SK-N-SH treated with all-trans-retinoic acid at 6 μM for 48 hours (cell line): ENCODE data around the gene HOXB7.

Experiments
- ATAC-seq: fragments of 200-7000 bp; cut with Tn5 transposase; 3 replicates; pipeline ENCODE4 v1.9.1; 2020; ENCODE audit warnings: mild to moderate bottlenecking, moderate library complexity
- ARNTL ChIP-seq: fragments of 450-650 bp; formaldehyde crosslinking; IDR thresholded peaks from 2 replicates; pipeline ENCODE4 v1.5.0; 2020; ENCODE audit warnings: low read depth, mild to moderate bottlenecking, moderate library complexity, borderline replicate concordance
- BACH2 ChIP-seq: fragments of 250-450 bp; sonication (Bioruptor Pico); IDR thresholded peaks from 2 replicates; pipeline ENCODE4 v1.9.0; 2021; ENCODE audit warnings: mild to moderate bottlenecking, borderline replicate concordance
- CSDC2 ChIP-seq: fragments of 250-450 bp; sonication (Bioruptor Pico); IDR thresholded peaks from 2 replicates; pipeline ENCODE4 v1.5.0; 2020; ENCODE audit warnings: mild to moderate bottlenecking, moderate library complexity
- ESRRG ChIP-seq: fragments of 250-450 bp; sonication (Bioruptor Pico); IDR thresholded peaks from 2 replicates; pipeline ENCODE4 v1.6.1; 2021; ENCODE audit warnings: mild to moderate bottlenecking
- GLIS3 ChIP-seq: fragments of 250-450 bp; sonication (Bioruptor Pico); IDR thresholded peaks from 2 replicates; pipeline ENCODE4 v1.5.0; 2020; ENCODE audit warnings: mild to moderate bottlenecking, moderate library complexity
- ISL1 ChIP-seq: fragments of 250-450 bp; sonication (Bioruptor Pico); IDR thresholded peaks from 2 replicates; pipeline ENCODE4 v2.1.2; 2022; ENCODE audit warnings: mild to moderate bottlenecking, moderate library complexity
- OSR1 ChIP-seq: fragments of 250-450 bp; sonication (Bioruptor Pico); IDR thresholded peaks from 2 replicates; pipeline ENCODE4 v1.8.0; 2022; ENCODE audit warnings: moderate library complexity, mild to moderate bottlenecking, inconsistent platforms
- PATZ1 ChIP-seq: fragments of 250-450 bp; sonication (Bioruptor Pico); IDR thresholded peaks from 2 replicates; pipeline ENCODE4 v1.8.0; 2020; ENCODE audit warnings: mild to moderate bottlenecking, moderate library complexity, borderline replicate concordance
- PPARA ChIP-seq: fragments of 250-450 bp; sonication (Bioruptor Pico); IDR thresholded peaks from 2 replicates; pipeline ENCODE4 v1.5.0; 2020; ENCODE audit warnings: mild to moderate bottlenecking, borderline replicate concordance
- RARB ChIP-seq: fragments of 250-450 bp; sonication (Bioruptor Pico); IDR thresholded peaks from 2 replicates; pipeline ENCODE4 v1.8.0; 2021; ENCODE audit warnings: mild to moderate bottlenecking, moderate library complexity
- TCF4 ChIP-seq: fragments of 250-450 bp; sonication (Bioruptor Pico); IDR thresholded peaks from 2 replicates; pipeline ENCODE4 v1.8.0; 2021; ENCODE audit warnings: mild to moderate bottlenecking, moderate library complexity, borderline replicate concordance
- TOX ChIP-seq: fragments of 250-450 bp; sonication (Bioruptor Pico); IDR thresholded peaks from 2 replicates; pipeline ENCODE4 v1.8.0; 2021; ENCODE audit warnings: mild to moderate bottlenecking, moderate library complexity, borderline replicate concordance
- ZC3H10 ChIP-seq: fragments of 250-450 bp; sonication (Bioruptor Pico); IDR thresholded peaks from 2 replicates; pipeline ENCODE4 v1.5.1; 2021; ENCODE audit warnings: mild to moderate bottlenecking, moderate library complexity
- ZFP3 ChIP-seq: fragments of 250-450 bp; sonication (Bioruptor Pico); IDR thresholded peaks from 2 replicates; pipeline ENCODE4 v1.5.0; 2020; ENCODE audit warnings: mild to moderate bottlenecking, moderate library complexity
- ZFP30 ChIP-seq: fragments of 450-650 bp; formaldehyde crosslinking; IDR thresholded peaks from 2 replicates; pipeline ENCODE4 v1.5.0; 2022; ENCODE audit warnings: mild to moderate bottlenecking, moderate library complexity
- ZNF565 ChIP-seq: fragments of 450-650 bp; formaldehyde crosslinking; conservative IDR thresholded peaks from 2 replicates; pipeline ENCODE4 v1.5.0; 2020; ENCODE audit warnings: low read depth, mild to moderate bottlenecking, moderate library complexity
- ZNF70 ChIP-seq: fragments of 450-650 bp; formaldehyde crosslinking; IDR thresholded peaks from 2 replicates; pipeline ENCODE4 v1.5.0; 2020; ENCODE audit warnings: mild to moderate bottlenecking, moderate library complexity
- ZNF8 ChIP-seq: fragments of 450-650 bp; formaldehyde crosslinking; IDR thresholded peaks from 2 replicates; pipeline ENCODE4 v1.5.0; 2020; ENCODE audit warnings: mild to moderate bottlenecking, moderate library complexity
- TF ChIP-seq, protein P1 (sequence below): fragments of 250-450 bp; sonication (Bioruptor Pico); IDR thresholded peaks from 2 replicates; pipeline ENCODE4 v1.8.0; 2021; ENCODE audit warnings: low read depth, mild to moderate bottlenecking, moderate library complexity, borderline replicate concordance
- TF ChIP-seq, protein P2 (sequence below): fragments of 250-450 bp; sonication (Bioruptor Pico); IDR thresholded peaks from 2 replicates; pipeline ENCODE4 v1.5.1; 2020; ENCODE audit warnings: low read depth, mild to moderate bottlenecking, moderate library complexity
- TF ChIP-seq, protein P3 (sequence below): fragments of 250-450 bp; sonication (Bioruptor Pico); IDR thresholded peaks from 2 replicates; pipeline ENCODE4 v1.5.1; 2021; ENCODE audit warnings: mild to moderate bottlenecking, moderate library complexity
- TF ChIP-seq, protein P4 (sequence below): fragments of 250-450 bp; sonication (Bioruptor Pico); IDR thresholded peaks from 2 replicates; pipeline ENCODE4 v1.5.0; 2020; ENCODE audit warnings: mild to moderate bottlenecking, moderate library complexity

The HOXB7 gene

DNA sequence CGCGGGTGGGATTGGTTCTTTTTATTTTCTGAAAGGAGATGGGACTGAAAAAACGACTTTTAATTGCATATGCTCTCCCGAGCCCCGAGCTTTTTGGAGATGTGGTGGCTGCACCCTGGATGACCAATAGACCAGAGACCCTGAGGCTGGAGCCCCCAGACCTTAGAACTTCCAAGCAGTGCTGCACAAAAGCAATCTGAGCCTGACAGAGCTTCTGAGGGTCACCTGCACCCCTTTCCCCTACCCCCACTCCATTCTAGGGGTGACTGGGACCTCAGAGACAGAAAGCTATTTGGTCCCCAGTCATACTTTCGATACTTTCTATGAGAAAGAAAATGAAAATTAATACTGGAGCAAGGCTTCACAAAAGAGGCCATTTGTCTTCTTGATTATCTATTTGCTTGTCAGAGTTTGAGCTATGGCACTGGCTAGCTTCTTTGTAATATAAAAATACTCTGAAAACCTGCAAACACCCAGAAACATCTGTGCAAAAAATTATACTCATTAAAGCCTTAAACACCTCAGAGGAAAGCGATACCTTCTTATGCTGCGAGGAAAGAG, 36.2 kb downstream of the HOXB7 start:
- no peak for ATAC-seq
- no peak for TF ChIP-seq CSDC2 (CRISPR knock-in tag)
- TF ChIP-seq TOX (CRISPR knock-in tag): no peak
- TF ChIP-seq ZNF8 (CRISPR knock-in tag): no peak
- TF ChIP-seq PPARA (CRISPR knock-in tag): no peak
- TF ChIP-seq, protein P1, sequence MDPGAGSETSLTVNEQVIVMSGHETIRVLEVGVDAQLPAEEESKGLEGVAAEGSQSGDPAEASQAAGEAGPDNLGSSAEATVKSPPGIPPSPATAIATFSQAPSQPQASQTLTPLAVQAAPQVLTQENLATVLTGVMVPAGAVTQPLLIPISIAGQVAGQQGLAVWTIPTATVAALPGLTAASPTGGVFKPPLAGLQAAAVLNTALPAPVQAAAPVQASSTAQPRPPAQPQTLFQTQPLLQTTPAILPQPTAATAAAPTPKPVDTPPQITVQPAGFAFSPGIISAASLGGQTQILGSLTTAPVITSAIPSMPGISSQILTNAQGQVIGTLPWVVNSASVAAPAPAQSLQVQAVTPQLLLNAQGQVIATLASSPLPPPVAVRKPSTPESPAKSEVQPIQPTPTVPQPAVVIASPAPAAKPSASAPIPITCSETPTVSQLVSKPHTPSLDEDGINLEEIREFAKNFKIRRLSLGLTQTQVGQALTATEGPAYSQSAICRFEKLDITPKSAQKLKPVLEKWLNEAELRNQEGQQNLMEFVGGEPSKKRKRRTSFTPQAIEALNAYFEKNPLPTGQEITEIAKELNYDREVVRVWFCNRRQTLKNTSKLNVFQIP: no peak
- no peak for TF ChIP-seq TCF4 (CRISPR knock-in tag)
- no peak for TF ChIP-seq BACH2
- TF ChIP-seq, protein P2, sequence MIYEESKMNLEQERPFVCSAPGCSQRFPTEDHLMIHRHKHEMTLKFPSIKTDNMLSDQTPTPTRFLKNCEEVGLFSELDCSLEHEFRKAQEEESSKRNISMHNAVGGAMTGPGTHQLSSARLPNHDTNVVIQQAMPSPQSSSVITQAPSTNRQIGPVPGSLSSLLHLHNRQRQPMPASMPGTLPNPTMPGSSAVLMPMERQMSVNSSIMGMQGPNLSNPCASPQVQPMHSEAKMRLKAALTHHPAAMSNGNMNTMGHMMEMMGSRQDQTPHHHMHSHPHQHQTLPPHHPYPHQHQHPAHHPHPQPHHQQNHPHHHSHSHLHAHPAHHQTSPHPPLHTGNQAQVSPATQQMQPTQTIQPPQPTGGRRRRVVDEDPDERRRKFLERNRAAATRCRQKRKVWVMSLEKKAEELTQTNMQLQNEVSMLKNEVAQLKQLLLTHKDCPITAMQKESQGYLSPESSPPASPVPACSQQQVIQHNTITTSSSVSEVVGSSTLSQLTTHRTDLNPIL: no peak
- TF ChIP-seq ZFP3 (CRISPR knock-in tag): no peak
- no peak for TF ChIP-seq ZFP30
- TF ChIP-seq ZNF70: no peak
- no peak for TF ChIP-seq GLIS3
- TF ChIP-seq PATZ1: no peak
- TF ChIP-seq RARB (CRISPR knock-in tag): no peak
- no peak for TF ChIP-seq ISL1 (CRISPR knock-in tag)

- TF ChIP-seq ZNF565 (no peak), ZNF8 (CRISPR knock-in tag) (no peak), PPARA (CRISPR knock-in tag) (no peak), OSR1 (CRISPR knock-in tag) (no peak), TOX (CRISPR knock-in tag) (no peak), ESRRG (CRISPR knock-in tag) (no peak), ARNTL (no peak), ZFP3 (CRISPR knock-in tag) (no peak), RARB (CRISPR knock-in tag) (no peak), ZC3H10 (CRISPR knock-in tag) (no peak), TCF4 (CRISPR knock-in tag) (no peak), ZFP30 (no peak)
- TF ChIP-seq, protein P3, sequence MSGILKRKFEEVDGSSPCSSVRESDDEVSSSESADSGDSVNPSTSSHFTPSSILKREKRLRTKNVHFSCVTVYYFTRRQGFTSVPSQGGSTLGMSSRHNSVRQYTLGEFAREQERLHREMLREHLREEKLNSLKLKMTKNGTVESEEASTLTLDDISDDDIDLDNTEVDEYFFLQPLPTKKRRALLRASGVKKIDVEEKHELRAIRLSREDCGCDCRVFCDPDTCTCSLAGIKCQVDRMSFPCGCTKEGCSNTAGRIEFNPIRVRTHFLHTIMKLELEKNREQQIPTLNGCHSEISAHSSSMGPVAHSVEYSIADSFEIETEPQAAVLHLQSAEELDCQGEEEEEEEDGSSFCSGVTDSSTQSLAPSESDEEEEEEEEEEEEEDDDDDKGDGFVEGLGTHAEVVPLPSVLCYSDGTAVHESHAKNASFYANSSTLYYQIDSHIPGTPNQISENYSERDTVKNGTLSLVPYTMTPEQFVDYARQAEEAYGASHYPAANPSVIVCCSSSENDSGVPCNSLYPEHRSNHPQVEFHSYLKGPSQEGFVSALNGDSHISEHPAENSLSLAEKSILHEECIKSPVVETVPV: no peak
- TF ChIP-seq, protein P1: no peak
- TF ChIP-seq, protein P2: no peak
- TF ChIP-seq, protein P4, sequence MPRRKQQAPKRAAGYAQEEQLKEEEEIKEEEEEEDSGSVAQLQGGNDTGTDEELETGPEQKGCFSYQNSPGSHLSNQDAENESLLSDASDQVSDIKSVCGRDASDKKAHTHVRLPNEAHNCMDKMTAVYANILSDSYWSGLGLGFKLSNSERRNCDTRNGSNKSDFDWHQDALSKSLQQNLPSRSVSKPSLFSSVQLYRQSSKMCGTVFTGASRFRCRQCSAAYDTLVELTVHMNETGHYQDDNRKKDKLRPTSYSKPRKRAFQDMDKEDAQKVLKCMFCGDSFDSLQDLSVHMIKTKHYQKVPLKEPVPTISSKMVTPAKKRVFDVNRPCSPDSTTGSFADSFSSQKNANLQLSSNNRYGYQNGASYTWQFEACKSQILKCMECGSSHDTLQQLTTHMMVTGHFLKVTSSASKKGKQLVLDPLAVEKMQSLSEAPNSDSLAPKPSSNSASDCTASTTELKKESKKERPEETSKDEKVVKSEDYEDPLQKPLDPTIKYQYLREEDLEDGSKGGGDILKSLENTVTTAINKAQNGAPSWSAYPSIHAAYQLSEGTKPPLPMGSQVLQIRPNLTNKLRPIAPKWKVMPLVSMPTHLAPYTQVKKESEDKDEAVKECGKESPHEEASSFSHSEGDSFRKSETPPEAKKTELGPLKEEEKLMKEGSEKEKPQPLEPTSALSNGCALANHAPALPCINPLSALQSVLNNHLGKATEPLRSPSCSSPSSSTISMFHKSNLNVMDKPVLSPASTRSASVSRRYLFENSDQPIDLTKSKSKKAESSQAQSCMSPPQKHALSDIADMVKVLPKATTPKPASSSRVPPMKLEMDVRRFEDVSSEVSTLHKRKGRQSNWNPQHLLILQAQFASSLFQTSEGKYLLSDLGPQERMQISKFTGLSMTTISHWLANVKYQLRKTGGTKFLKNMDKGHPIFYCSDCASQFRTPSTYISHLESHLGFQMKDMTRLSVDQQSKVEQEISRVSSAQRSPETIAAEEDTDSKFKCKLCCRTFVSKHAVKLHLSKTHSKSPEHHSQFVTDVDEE (CRISPR knock-in tag): no peak
- TF ChIP-seq, all 23 proteins: peak for 0
- ATAC-seq: no peak
Observed at GRCh38 chr17:48571826-48572417, 38.9 kb downstream of the HOXB7 start.
